Measurements from ENCODE around the gene MX2.
"Not testable (repeated sequence)": the region's sequence is repeated elsewhere in the genome, so short reads cannot be mapped to it uniquely, and the experiment has no call there.

MX2 gene

GRCh38 chr21:41361786-41362604, at the start of gene MX2:
TSS of gene MX2 (plus strand) at chr21:41362027. CDS start at chr21:41376907, 14,880 bp downstream.
- DNase-seq: peak; percentile 69 to 73

- DNase-seq: not testable (repeated sequence)
Measured at GRCh38 chr21:41313285-41314164, 48.3 kb upstream of the MX2 start.

- no peak for DNase-seq
Measured at GRCh38 chr21:41315726-41316125, 46.1 kb upstream of the MX2 start.

- no peak for DNase-seq
Measured at GRCh38 chr21:41316200-41317062, 45.4 kb upstream of the MX2 start, which contains the start of gene FAM3B. TSS of gene FAM3B (plus strand) at chr21:41316801. CDS start at chr21:41316880, 79 bp downstream.

- no peak for DNase-seq
Measured at GRCh38 chr21:41317063-41317392, 44.8 kb upstream of the MX2 start.

GRCh38 chr21:41317458-41317857, 44.4 kb upstream of the MX2 start:
- no peak for DNase-seq

- DNase-seq: no peak
Measured at GRCh38 chr21:41318218-41318617, 43.6 kb upstream of the MX2 start.

- no peak for DNase-seq
Measured at GRCh38 chr21:41319273-41319672, 42.6 kb upstream of the MX2 start.

GRCh38 chr21:41321211-41321907, 40.5 kb upstream of the MX2 start:
- DNase-seq: peak in 1 of 2 donors; percentile 17

GRCh38 chr21:41321908-41322495, 39.8 kb upstream of the MX2 start:
- no peak for DNase-seq

GRCh38 chr21:41322496-41323382, 39.1 kb upstream of the MX2 start:
- no peak for DNase-seq

- DNase-seq: no peak
Measured at GRCh38 chr21:41325138-41325912, 36.5 kb upstream of the MX2 start.

GRCh38 chr21:41326414-41327080, 35.3 kb upstream of the MX2 start:
- no peak for DNase-seq

GRCh38 chr21:41327753-41328152, 34.1 kb upstream of the MX2 start:
- DNase-seq: no peak

GRCh38 chr21:41328660-41329607, 32.9 kb upstream of the MX2 start:
- no peak for DNase-seq

- DNase-seq: no peak
Measured at GRCh38 chr21:41333752-41334151, 28.1 kb upstream of the MX2 start.

GRCh38 chr21:41337515-41337914, 24.3 kb upstream of the MX2 start:
- DNase-seq: no peak

- no peak for DNase-seq
Measured at GRCh38 chr21:41338455-41338854, 23.4 kb upstream of the MX2 start.

All from stimulated activated CD4-positive, alpha-beta T cell treated with anti-CD3 and anti-CD28 coated beads, Interleukin-2, amount 100 ng/mL, for 24 hours (primary cell).